ENCODE data around the gene TBK1. TPM values are rescaled to one million over a fixed set of nuclear protein-coding genes. Genes with fewer than 3 reads are reported as not detected.
A peak's percentile ranks its signal among the peaks of the same experiment; 100 is the strongest.

Gene TBK1
- total RNA-seq, 1 experiment from 2014 or later, result 15.9 TPM

DNA sequence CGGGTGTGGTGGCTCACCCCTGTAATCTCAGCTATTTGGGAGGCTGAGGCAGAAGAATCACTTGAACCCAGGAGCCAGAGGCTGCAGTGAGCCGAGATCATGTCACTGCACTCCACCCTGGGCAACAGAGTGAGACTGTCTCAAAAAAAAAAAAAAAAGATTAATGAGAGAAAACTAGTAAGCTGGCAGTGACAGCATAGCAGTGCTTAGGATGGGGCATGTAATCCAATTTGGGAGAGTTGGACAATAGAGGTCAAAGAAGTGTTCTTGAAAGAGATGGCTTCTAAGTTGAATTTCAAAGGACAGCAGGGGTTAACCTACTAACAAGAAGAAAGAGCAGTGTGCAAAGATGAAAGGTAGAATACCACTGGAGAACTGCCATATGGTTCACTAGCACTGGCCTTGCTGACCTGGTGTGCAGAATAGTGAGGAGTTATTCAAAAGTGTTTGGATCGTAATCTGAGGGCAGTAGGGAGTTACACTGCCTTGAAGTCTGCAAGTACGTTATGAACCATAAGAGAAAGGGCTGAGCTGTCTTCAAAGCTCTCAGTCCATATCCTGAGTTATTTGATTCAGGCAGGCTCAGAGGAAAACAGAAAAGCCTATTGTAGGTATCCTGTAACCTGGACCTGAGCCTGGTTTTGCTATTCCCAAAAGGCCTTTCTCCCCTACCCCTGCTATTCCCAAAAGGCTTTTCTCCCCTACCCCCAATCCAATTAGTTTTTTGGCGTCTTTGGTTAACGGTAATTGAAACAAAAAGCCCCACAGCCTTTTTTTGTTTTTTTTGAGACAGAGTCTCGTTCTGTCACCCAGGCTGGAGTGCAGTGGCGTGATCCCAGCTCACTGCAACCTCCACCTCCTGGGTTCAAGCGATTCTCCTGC lies 44.3 kb upstream of the TBK1 start:
- no peak for DNase-seq (ENCODE audit: low spot score)

DNA sequence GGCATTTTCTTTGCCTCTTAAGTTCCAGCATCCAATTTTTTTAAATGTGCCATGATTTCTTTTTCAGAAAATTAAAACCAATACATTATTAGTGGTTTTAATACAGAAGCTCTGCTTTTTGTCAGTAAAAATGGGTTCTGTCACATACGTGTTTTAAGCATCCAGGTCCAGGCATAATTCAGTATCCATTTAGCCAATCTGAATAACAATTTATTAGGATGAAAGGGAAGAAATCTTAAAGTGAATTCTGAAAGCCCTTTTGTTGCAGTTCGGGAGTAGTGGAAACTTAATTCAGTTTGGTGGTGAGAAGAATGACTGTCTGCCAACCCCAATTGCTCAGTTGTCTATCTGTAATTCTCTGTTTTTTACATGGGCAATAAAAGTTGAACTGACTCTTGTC lies 40.5 kb upstream of the TBK1 start:
- ATAC-seq (no peak), DNase-seq (ENCODE audit: low spot score) (no peak)
- Mint-ChIP-seq H3K4me3 (no peak overlapping the region), H3K27ac (no peak overlapping the region), H3K9me3 (no peaks in the 10 kb centered on the region), H3K36me3 (peaks cover 51% of the 10 kb centered on the region), H3K4me1 (peaks cover 16% of the 10 kb centered on the region), H3K27me3 (ENCODE audit: low read depth) (no peaks in the 10 kb centered on the region)
- POLR2A ChIA-PET, result no interaction called here
- CTCF ChIA-PET, result no interaction called here
- TF ChIP-seq, protein P1, sequence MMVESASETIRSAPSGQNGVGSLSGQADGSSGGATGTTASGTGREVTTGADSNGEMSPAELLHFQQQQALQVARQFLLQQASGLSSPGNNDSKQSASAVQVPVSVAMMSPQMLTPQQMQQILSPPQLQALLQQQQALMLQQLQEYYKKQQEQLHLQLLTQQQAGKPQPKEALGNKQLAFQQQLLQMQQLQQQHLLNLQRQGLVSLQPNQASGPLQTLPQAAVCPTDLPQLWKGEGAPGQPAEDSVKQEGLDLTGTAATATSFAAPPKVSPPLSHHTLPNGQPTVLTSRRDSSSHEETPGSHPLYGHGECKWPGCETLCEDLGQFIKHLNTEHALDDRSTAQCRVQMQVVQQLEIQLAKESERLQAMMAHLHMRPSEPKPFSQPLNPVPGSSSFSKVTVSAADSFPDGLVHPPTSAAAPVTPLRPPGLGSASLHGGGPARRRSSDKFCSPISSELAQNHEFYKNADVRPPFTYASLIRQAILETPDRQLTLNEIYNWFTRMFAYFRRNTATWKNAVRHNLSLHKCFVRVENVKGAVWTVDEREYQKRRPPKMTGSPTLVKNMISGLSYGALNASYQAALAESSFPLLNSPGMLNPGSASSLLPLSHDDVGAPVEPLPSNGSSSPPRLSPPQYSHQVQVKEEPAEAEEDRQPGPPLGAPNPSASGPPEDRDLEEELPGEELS (CRISPR knock-in tag; IDR thresholded peaks at IDR 0.05), result no peak
- TF ChIP-seq, protein P2, sequence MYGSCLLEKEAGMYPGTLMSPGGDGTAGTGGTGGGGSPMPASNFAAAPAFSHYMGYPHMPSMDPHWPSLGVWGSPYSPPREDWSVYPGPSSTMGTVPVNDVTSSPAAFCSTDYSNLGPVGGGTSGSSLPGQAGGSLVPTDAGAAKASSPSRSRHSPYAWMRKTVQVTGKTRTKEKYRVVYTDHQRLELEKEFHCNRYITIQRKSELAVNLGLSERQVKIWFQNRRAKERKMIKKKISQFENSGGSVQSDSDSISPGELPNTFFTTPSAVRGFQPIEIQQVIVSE (CRISPR knock-in tag; IDR thresholded peaks at IDR 0.05; ENCODE audit: borderline replicate concordance), result no peak
- TF ChIP-seq FOXK1 (CRISPR knock-in tag; IDR thresholded peaks at IDR 0.05) (no peak), SOX15 (CRISPR knock-in tag; IDR thresholded peaks at IDR 0.05) (no peak), FOXJ3 (CRISPR knock-in tag; IDR thresholded peaks at IDR 0.05; ENCODE audit: borderline replicate concordance) (no peak)
- TF ChIP-seq, protein P3, sequence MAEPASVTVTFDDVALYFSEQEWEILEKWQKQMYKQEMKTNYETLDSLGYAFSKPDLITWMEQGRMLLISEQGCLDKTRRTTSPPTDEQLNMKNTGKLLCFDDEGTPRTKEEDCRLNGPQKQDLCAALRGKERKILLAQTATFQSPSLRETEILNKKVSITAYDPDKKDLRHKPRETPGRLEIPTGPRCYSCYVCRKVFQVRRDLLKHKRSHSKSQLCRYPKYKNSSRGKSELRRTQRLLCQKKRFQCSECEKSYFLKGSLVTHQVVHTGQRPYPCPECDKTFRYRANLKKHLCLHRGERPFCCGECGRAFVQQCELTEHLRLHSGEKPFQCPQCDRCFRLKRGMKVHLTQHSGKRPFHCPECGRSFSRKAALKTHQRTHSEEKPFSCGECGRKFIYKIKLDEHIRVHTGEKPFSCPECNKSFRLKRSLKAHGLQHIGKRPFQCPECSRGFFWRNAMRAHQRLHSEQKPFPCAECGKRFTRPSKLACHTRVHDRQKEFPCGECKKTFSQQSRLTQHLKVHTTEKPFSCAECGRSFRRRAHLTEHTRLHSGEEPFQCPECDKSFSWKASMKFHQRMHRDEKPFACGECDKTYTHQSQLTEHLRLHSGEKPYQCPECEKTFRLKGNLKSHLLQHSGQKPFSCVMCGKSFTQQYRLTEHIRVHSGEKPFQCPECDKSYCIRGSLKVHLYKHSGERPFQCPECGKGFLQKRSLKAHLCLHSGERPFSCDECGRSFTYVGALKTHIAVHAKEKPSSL (CRISPR knock-in tag; conservative IDR thresholded peaks at IDR 0.05), result no peak
- TF ChIP-seq, protein P4, sequence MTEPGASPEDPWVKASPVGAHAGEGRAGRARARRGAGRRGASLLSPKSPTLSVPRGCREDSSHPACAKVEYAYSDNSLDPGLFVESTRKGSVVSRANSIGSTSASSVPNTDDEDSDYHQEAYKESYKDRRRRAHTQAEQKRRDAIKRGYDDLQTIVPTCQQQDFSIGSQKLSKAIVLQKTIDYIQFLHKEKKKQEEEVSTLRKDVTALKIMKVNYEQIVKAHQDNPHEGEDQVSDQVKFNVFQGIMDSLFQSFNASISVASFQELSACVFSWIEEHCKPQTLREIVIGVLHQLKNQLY (CRISPR knock-in tag; IDR thresholded peaks at IDR 0.05), result no peak

More for the DNA sequence above, 44.3 kb upstream of the TBK1 start:
- peaks cover 21% of the 10 kb centered on the region for H3K36me3 Mint-ChIP-seq
- TF ChIP-seq, protein P5, sequence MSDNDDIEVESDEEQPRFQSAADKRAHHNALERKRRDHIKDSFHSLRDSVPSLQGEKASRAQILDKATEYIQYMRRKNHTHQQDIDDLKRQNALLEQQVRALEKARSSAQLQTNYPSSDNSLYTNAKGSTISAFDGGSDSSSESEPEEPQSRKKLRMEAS (CRISPR knock-in tag; IDR thresholded peaks at IDR 0.05), result no peak
- TF ChIP-seq, protein P6, sequence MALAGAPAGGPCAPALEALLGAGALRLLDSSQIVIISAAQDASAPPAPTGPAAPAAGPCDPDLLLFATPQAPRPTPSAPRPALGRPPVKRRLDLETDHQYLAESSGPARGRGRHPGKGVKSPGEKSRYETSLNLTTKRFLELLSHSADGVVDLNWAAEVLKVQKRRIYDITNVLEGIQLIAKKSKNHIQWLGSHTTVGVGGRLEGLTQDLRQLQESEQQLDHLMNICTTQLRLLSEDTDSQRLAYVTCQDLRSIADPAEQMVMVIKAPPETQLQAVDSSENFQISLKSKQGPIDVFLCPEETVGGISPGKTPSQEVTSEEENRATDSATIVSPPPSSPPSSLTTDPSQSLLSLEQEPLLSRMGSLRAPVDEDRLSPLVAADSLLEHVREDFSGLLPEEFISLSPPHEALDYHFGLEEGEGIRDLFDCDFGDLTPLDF (CRISPR knock-in tag; IDR thresholded peaks at IDR 0.05), result no peak
- TF ChIP-seq, protein P7, sequence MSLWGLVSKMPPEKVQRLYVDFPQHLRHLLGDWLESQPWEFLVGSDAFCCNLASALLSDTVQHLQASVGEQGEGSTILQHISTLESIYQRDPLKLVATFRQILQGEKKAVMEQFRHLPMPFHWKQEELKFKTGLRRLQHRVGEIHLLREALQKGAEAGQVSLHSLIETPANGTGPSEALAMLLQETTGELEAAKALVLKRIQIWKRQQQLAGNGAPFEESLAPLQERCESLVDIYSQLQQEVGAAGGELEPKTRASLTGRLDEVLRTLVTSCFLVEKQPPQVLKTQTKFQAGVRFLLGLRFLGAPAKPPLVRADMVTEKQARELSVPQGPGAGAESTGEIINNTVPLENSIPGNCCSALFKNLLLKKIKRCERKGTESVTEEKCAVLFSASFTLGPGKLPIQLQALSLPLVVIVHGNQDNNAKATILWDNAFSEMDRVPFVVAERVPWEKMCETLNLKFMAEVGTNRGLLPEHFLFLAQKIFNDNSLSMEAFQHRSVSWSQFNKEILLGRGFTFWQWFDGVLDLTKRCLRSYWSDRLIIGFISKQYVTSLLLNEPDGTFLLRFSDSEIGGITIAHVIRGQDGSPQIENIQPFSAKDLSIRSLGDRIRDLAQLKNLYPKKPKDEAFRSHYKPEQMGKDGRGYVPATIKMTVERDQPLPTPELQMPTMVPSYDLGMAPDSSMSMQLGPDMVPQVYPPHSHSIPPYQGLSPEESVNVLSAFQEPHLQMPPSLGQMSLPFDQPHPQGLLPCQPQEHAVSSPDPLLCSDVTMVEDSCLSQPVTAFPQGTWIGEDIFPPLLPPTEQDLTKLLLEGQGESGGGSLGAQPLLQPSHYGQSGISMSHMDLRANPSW (CRISPR knock-in tag; conservative IDR thresholded peaks at IDR 0.05; ENCODE audit: low read depth), result no peak
- TF ChIP-seq NR2C2 (CRISPR knock-in tag; IDR thresholded peaks at IDR 0.05) (no peak), ZNF232 (CRISPR knock-in tag; IDR thresholded peaks at IDR 0.05) (no peak), SMAD3 (CRISPR knock-in tag; IDR thresholded peaks at IDR 0.05; ENCODE audit: borderline replicate concordance) (no peak), MYBL2 (CRISPR knock-in tag; IDR thresholded peaks at IDR 0.05) (no peak), TEAD4 (CRISPR knock-in tag; IDR thresholded peaks at IDR 0.05) (no peak), ETV6 (CRISPR knock-in tag; IDR thresholded peaks at IDR 0.05) (no peak), NR1H2 (CRISPR knock-in tag; IDR thresholded peaks at IDR 0.05) (no peak), TP53 (CRISPR knock-in tag; IDR thresholded peaks at IDR 0.05) (no peak), ZNF416 (CRISPR knock-in tag; IDR thresholded peaks at IDR 0.05) (no peak), ZNF671 (CRISPR knock-in tag; IDR thresholded peaks at IDR 0.05) (no peak), ZNF423 (CRISPR knock-in tag; IDR thresholded peaks at IDR 0.05) (no peak), ATF1 (CRISPR knock-in tag; IDR thresholded peaks at IDR 0.05) (no peak)
- TF ChIP-seq, protein P1 (CRISPR knock-in tag; IDR thresholded peaks at IDR 0.05), result no peak
- TF ChIP-seq, protein P8, sequence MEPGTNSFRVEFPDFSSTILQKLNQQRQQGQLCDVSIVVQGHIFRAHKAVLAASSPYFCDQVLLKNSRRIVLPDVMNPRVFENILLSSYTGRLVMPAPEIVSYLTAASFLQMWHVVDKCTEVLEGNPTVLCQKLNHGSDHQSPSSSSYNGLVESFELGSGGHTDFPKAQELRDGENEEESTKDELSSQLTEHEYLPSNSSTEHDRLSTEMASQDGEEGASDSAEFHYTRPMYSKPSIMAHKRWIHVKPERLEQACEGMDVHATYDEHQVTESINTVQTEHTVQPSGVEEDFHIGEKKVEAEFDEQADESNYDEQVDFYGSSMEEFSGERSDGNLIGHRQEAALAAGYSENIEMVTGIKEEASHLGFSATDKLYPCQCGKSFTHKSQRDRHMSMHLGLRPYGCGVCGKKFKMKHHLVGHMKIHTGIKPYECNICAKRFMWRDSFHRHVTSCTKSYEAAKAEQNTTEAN (CRISPR knock-in tag; IDR thresholded peaks at IDR 0.05), result no peak
- no peak overlapping the region for H3K4me3 Mint-ChIP-seq
- POLR2A ChIA-PET, result interaction anchor here (1.2 kb wide), 1 partner anchor 10 kb away, joined by 6 read pairs; no protein-coding TSS in a partner anchor
- no peaks in the 10 kb centered on the region for H3K9me3 Mint-ChIP-seq
- H3K4me1 Mint-ChIP-seq, result peaks cover 31% of the 10 kb centered on the region
- H3K27me3 Mint-ChIP-seq (ENCODE audit: low read depth), result no peaks in the 10 kb centered on the region
- peak overlapping the region; percentile 12; the same call in 1 of the 2 replicates for H3K27ac Mint-ChIP-seq
- no peak for ATAC-seq
- CTCF ChIA-PET, result no interaction called here
